ENCODE measurements around the gene AKNAD1.

DNA sequence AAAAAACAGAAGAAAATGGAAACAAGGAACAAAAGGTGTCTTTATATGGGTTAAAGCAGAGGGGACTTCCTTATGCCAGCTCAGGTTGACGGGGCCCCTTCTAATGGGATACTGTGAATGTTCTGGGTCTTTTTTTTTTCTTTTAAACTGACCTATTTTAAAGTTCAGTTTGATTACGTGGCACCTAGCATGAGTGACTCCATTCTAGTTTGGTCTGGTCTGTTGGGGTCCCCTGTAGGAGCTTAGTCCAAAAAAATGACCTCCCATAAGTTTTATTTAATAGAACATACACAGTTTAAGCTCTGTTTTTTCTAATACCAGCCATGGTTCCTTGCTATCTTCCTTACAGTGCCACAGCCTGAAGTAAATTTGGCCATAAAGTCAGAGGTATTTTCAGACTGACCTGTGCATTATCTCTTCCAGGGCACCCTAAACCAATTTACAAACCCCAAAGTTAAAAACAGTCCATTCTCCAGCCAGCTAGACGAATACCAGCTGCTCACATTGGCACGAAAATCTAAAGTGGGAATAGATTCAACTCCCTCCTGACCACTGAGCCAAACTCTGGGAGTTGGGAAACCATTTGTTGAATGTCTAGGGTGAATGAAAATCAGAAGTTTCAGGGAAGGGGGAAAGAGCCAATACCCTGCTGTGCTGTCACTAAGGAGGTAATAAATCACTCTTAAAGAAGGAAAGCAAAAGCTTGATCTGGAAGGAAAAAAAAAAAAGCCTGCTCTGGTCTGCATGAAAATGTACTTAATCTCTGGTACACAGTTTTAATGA, 42.4 kb downstream of the AKNAD1 start:
- TF ChIP-seq, protein P1, sequence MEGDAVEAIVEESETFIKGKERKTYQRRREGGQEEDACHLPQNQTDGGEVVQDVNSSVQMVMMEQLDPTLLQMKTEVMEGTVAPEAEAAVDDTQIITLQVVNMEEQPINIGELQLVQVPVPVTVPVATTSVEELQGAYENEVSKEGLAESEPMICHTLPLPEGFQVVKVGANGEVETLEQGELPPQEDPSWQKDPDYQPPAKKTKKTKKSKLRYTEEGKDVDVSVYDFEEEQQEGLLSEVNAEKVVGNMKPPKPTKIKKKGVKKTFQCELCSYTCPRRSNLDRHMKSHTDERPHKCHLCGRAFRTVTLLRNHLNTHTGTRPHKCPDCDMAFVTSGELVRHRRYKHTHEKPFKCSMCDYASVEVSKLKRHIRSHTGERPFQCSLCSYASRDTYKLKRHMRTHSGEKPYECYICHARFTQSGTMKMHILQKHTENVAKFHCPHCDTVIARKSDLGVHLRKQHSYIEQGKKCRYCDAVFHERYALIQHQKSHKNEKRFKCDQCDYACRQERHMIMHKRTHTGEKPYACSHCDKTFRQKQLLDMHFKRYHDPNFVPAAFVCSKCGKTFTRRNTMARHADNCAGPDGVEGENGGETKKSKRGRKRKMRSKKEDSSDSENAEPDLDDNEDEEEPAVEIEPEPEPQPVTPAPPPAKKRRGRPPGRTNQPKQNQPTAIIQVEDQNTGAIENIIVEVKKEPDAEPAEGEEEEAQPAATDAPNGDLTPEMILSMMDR (IDR thresholded peaks at IDR 0.05), result no peak
- no peak for TF ChIP-seq POLR2AphosphoS5 (IDR thresholded peaks at IDR 0.05; ENCODE audit: low read depth, low read length)
- TF ChIP-seq, protein P2, sequence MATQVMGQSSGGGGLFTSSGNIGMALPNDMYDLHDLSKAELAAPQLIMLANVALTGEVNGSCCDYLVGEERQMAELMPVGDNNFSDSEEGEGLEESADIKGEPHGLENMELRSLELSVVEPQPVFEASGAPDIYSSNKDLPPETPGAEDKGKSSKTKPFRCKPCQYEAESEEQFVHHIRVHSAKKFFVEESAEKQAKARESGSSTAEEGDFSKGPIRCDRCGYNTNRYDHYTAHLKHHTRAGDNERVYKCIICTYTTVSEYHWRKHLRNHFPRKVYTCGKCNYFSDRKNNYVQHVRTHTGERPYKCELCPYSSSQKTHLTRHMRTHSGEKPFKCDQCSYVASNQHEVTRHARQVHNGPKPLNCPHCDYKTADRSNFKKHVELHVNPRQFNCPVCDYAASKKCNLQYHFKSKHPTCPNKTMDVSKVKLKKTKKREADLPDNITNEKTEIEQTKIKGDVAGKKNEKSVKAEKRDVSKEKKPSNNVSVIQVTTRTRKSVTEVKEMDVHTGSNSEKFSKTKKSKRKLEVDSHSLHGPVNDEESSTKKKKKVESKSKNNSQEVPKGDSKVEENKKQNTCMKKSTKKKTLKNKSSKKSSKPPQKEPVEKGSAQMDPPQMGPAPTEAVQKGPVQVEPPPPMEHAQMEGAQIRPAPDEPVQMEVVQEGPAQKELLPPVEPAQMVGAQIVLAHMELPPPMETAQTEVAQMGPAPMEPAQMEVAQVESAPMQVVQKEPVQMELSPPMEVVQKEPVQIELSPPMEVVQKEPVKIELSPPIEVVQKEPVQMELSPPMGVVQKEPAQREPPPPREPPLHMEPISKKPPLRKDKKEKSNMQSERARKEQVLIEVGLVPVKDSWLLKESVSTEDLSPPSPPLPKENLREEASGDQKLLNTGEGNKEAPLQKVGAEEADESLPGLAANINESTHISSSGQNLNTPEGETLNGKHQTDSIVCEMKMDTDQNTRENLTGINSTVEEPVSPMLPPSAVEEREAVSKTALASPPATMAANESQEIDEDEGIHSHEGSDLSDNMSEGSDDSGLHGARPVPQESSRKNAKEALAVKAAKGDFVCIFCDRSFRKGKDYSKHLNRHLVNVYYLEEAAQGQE (IDR thresholded peaks at IDR 0.05; ENCODE audit: insufficient read depth in 1 of 2, low read depth in 2 of 2, low read length in 1 of 2), result no peak

Measured in Panc1 (cell line).